WTC11 (cell line): ENCODE results near the gene HID1.
"Not testable (repeated sequence)": the region's sequence is repeated elsewhere in the genome, so short reads cannot be mapped to it uniquely, and the experiment has no call there.

ENCODE experiments used
- JUN ChIP-seq: sonication (generic); formaldehyde crosslinking; IDR thresholded peaks from 2 replicates; pipeline ENCODE4 v1.8.0; 2023; ENCODE audit warnings: mild to moderate bottlenecking, missing genetic modification reagents
- SP1 ChIP-seq: sonication (generic); formaldehyde crosslinking; conservative IDR thresholded peaks from 2 replicates; pipeline ENCODE4 v1.8.1; 2022; ENCODE audit warnings: missing genetic modification reagents
- ZNF317 ChIP-seq: sonication (generic); formaldehyde crosslinking; IDR thresholded peaks from 2 replicates; pipeline ENCODE4 v1.8.1; 2023; ENCODE audit warnings: low read depth, mild to moderate bottlenecking, moderate library complexity, missing genetic modification reagents, borderline replicate concordance
- TF ChIP-seq, protein P1 (sequence below): sonication (generic); formaldehyde crosslinking; IDR thresholded peaks from 2 replicates; pipeline ENCODE4 v1.8.0; 2023; ENCODE audit warnings: missing genetic modification reagents, mild to moderate bottlenecking, borderline replicate concordance
- TF ChIP-seq, protein P2 (sequence below): fragments of 200-600 bp; IDR thresholded peaks from 2 replicates; pipeline ENCODE4 v1.8.0; 2022; ENCODE audit warnings: antibody characterized with exemption
- TF ChIP-seq, protein P3 (sequence below): sonication (generic); formaldehyde crosslinking; conservative IDR thresholded peaks from 2 replicates; pipeline ENCODE4 v1.8.1; 2023; ENCODE audit warnings: mild to moderate bottlenecking, low read depth, missing genetic modification reagents, moderate library complexity

DNA sequence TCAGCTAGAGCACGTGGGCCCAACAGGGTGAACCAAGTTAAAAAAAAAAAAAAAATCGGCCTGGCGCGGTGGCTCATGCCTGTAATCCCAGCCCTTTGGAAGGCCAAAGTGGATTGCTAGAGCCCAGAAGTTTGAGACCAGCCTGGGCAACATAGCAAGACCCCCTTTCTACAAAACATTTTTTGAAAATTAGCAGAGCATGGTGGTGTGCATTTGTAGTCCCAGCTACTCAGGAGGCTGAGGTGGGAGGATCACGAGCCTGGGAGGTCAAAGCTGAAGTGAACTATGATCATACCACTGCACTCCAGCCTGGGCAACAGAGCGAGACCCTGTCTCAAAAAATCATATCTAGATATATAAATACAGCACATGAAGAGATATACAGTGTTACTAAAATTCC, 33.5 kb upstream of the HID1 start:
- TF ChIP-seq ZNF317 (CRISPR knock-in tag); SP1; JUN (CRISPR knock-in tag): not testable (repeated sequence)
- TF ChIP-seq, protein P1, sequence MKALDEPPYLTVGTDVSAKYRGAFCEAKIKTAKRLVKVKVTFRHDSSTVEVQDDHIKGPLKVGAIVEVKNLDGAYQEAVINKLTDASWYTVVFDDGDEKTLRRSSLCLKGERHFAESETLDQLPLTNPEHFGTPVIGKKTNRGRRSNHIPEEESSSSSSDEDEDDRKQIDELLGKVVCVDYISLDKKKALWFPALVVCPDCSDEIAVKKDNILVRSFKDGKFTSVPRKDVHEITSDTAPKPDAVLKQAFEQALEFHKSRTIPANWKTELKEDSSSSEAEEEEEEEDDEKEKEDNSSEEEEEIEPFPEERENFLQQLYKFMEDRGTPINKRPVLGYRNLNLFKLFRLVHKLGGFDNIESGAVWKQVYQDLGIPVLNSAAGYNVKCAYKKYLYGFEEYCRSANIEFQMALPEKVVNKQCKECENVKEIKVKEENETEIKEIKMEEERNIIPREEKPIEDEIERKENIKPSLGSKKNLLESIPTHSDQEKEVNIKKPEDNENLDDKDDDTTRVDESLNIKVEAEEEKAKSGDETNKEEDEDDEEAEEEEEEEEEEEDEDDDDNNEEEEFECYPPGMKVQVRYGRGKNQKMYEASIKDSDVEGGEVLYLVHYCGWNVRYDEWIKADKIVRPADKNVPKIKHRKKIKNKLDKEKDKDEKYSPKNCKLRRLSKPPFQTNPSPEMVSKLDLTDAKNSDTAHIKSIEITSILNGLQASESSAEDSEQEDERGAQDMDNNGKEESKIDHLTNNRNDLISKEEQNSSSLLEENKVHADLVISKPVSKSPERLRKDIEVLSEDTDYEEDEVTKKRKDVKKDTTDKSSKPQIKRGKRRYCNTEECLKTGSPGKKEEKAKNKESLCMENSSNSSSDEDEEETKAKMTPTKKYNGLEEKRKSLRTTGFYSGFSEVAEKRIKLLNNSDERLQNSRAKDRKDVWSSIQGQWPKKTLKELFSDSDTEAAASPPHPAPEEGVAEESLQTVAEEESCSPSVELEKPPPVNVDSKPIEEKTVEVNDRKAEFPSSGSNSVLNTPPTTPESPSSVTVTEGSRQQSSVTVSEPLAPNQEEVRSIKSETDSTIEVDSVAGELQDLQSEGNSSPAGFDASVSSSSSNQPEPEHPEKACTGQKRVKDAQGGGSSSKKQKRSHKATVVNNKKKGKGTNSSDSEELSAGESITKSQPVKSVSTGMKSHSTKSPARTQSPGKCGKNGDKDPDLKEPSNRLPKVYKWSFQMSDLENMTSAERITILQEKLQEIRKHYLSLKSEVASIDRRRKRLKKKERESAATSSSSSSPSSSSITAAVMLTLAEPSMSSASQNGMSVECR (CRISPR knock-in tag) = not testable (repeated sequence)
- TF ChIP-seq, protein P2, sequence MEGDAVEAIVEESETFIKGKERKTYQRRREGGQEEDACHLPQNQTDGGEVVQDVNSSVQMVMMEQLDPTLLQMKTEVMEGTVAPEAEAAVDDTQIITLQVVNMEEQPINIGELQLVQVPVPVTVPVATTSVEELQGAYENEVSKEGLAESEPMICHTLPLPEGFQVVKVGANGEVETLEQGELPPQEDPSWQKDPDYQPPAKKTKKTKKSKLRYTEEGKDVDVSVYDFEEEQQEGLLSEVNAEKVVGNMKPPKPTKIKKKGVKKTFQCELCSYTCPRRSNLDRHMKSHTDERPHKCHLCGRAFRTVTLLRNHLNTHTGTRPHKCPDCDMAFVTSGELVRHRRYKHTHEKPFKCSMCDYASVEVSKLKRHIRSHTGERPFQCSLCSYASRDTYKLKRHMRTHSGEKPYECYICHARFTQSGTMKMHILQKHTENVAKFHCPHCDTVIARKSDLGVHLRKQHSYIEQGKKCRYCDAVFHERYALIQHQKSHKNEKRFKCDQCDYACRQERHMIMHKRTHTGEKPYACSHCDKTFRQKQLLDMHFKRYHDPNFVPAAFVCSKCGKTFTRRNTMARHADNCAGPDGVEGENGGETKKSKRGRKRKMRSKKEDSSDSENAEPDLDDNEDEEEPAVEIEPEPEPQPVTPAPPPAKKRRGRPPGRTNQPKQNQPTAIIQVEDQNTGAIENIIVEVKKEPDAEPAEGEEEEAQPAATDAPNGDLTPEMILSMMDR = not testable (repeated sequence)
- TF ChIP-seq, protein P3, sequence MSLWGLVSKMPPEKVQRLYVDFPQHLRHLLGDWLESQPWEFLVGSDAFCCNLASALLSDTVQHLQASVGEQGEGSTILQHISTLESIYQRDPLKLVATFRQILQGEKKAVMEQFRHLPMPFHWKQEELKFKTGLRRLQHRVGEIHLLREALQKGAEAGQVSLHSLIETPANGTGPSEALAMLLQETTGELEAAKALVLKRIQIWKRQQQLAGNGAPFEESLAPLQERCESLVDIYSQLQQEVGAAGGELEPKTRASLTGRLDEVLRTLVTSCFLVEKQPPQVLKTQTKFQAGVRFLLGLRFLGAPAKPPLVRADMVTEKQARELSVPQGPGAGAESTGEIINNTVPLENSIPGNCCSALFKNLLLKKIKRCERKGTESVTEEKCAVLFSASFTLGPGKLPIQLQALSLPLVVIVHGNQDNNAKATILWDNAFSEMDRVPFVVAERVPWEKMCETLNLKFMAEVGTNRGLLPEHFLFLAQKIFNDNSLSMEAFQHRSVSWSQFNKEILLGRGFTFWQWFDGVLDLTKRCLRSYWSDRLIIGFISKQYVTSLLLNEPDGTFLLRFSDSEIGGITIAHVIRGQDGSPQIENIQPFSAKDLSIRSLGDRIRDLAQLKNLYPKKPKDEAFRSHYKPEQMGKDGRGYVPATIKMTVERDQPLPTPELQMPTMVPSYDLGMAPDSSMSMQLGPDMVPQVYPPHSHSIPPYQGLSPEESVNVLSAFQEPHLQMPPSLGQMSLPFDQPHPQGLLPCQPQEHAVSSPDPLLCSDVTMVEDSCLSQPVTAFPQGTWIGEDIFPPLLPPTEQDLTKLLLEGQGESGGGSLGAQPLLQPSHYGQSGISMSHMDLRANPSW (CRISPR knock-in tag) = not testable (repeated sequence)
